GM12878 (cell line): ENCODE measurements around the gene TMSB4X. TPM values are rescaled to one million over a fixed set of nuclear protein-coding genes. Genes with fewer than 3 reads are reported as not detected.

Source experiments
- ATAC-seq: fragments of 200-7000 bp; cut with Tn5 transposase; 3 replicates; pipeline ENCODE4 v1.9.1; 2020; ENCODE audit warnings: mild to moderate bottlenecking, moderate library complexity
- BruUV-seq: library from RNA; stranded (reverse); fragments of 400-500 nt; replicated peaks from 2 replicates; lab custom pipeline; 2021; lab: Mats Ljungman, UMichigan
- CTCF ChIA-PET: fragments of 300-600 bp; sonication (Branson Sonifier 250); formaldehyde crosslinking; extraction: SDS; loops from one replicate; lab custom pipeline; 2021; ENCODE audit warnings: inconsistent platforms; lab: Yijun Ruan, JAX
- POLR2A ChIA-PET: fragments of 350-600 bp; formaldehyde crosslinking; extraction: SDS; loops from one replicate; lab custom pipeline; 2021; ENCODE audit warnings: inconsistent platforms; lab: Charles Lee
- RAD21 ChIA-PET: fragments of 300-600 bp; sonication (Branson Sonifier 250); formaldehyde crosslinking; loops from one replicate; lab custom pipeline; 2023; ENCODE audit warnings: antibody characterized with exemption; ENCODE audit not compliant: unreplicated experiment; lab: Charles Lee
- SMC1A ChIA-PET: fragments of 300-600 bp; sonication (Branson Sonifier 250); formaldehyde crosslinking; loops from one replicate; lab custom pipeline; 2023; ENCODE audit not compliant: unreplicated experiment, uncharacterized antibody; lab: Charles Lee
- DNase-seq: peaks from one replicate; pipeline ENCODE4 v3.0.0-alpha.2; 2011; ENCODE audit warnings: low read depth, low spot score
- FAIRE-seq: peaks from 3 replicates; lab custom pipeline; 2011; peaks lifted over from hg19 to GRCh38; lab: Jason Lieb, UNC
- H2AFZ ChIP-seq: 2 replicates; pipeline ENCODE4 v1.6.0; 2011; ENCODE audit warnings: low read depth, low read length, control low read depth; ENCODE audit not compliant: control insufficient read depth
- H3K27ac ChIP-seq: 2 replicates; pipeline ENCODE4 v1.5.1; 2011; ENCODE audit warnings: control low read depth; ENCODE audit not compliant: control insufficient read depth, insufficient read depth
- H3K27me3 ChIP-seq, 2 experiments: replicated peaks in 1 of 2; 2 replicates each; pipeline versions ENCODE4 v1.6.0 to v1.6.1; 2011; ENCODE audit warnings: low read length in 1 of 2; ENCODE audit not compliant: control insufficient read depth in 2 of 2, insufficient read depth in 2 of 2
- H3K36me3 ChIP-seq, 2 experiments: 2 replicates each; pipeline ENCODE4 v1.5.1; 2011; ENCODE audit warnings: low read length in 1 of 2; ENCODE audit not compliant: control insufficient read depth in 2 of 2, insufficient read depth in 2 of 2
- H3K4me1 ChIP-seq: 2 replicates; pipeline ENCODE4 v1.6.1; 2011; ENCODE audit warnings: mild to moderate bottlenecking, low read length, moderate library complexity, mixed read lengths; ENCODE audit not compliant: control insufficient read depth, insufficient read depth
- H3K4me2 ChIP-seq: 2 replicates; pipeline ENCODE4 v1.6.0; 2011; ENCODE audit warnings: control low read depth; ENCODE audit not compliant: control insufficient read depth, insufficient read depth
- H3K4me3 ChIP-seq: fragments of 200-600 bp; sonication (generic); 2 replicates; pipeline ENCODE4 v1.5.1; 2016
- H3K79me2 ChIP-seq: 2 replicates; pipeline ENCODE4 v1.6.0; 2011; ENCODE audit warnings: low read length; ENCODE audit not compliant: control insufficient read depth, insufficient read depth
- H3K9ac ChIP-seq: 2 replicates; pipeline ENCODE4 v1.8.0; 2011; ENCODE audit warnings: low read length, control low read depth, mixed read lengths; ENCODE audit not compliant: control insufficient read depth, insufficient read depth
- H3K9me3 ChIP-seq: replicated peaks from 3 replicates; pipeline ENCODE4 v1.5.1; 2011; ENCODE audit warnings: mild to moderate bottlenecking, low read length; ENCODE audit not compliant: control insufficient read depth, insufficient read depth
- H4K20me1 ChIP-seq: 2 replicates; pipeline ENCODE4 v1.6.0; 2011; ENCODE audit not compliant: control insufficient read depth, insufficient read depth
- BCL11A ChIP-seq: IDR thresholded peaks from 2 replicates; pipeline ENCODE4 v1.6.1; 2011; ENCODE audit warnings: low read depth, low read length
- CBX3 ChIP-seq: fragments of 200-600 bp; sonication (generic); IDR thresholded peaks from 2 replicates; pipeline ENCODE4 v1.6.1; 2016; ENCODE audit warnings: low read depth, borderline replicate concordance
- EGR1 ChIP-seq, 2 experiments: IDR thresholded peaks; 1 replicate in 1 of 2; 2 replicates in 1 of 2; pipeline ENCODE4 v1.6.1; 2011 to 2012; ENCODE audit warnings: low read depth in 2 of 2, low read length in 2 of 2, borderline replicate concordance in 1 of 2, mild to moderate bottlenecking in 1 of 2, moderate library complexity in 1 of 2
- GATAD2B ChIP-seq: fragments of 450-650 bp; conservative IDR thresholded peaks from 2 replicates; pipeline ENCODE4 v1.6.1; 2017; ENCODE audit warnings: low read depth, mild to moderate bottlenecking, moderate library complexity
- IKZF2 ChIP-seq, 2 experiments: fragments of 450-650 bp; IDR thresholded peaks; 2 replicates each; pipeline ENCODE4 v1.6.1; 2017; ENCODE audit warnings: mild to moderate bottlenecking in 2 of 2, moderate library complexity in 2 of 2
- MTA2 ChIP-seq: fragments of 450-650 bp; IDR thresholded peaks from 2 replicates; pipeline ENCODE4 v1.6.1; 2016; ENCODE audit warnings: low read depth, mild to moderate bottlenecking, moderate library complexity
- NR2C1 ChIP-seq: fragments of 450-650 bp; IDR thresholded peaks from 2 replicates; pipeline ENCODE4 v1.6.1; 2017; ENCODE audit warnings: antibody characterized with exemption, mild to moderate bottlenecking, moderate library complexity
- POU2F2 ChIP-seq: IDR thresholded peaks from 3 replicates; pipeline ENCODE4 v1.6.1; 2011; ENCODE audit warnings: low read depth, mild to moderate bottlenecking, low read length, borderline replicate concordance
- RAD21 ChIP-seq: IDR thresholded peaks from 2 replicates; pipeline ENCODE4 v1.6.1; 2011; ENCODE audit warnings: mild to moderate bottlenecking, low read depth, low read length, moderate library complexity; ENCODE audit not compliant: insufficient read depth
- RBBP5 ChIP-seq: fragments of 200-600 bp; sonication (generic); conservative IDR thresholded peaks from 2 replicates; pipeline ENCODE4 v1.6.1; 2016
- SREBF1 ChIP-seq: IDR thresholded peaks from 2 replicates; pipeline ENCODE4 v1.6.1; 2012; ENCODE audit warnings: mild to moderate bottlenecking, low read length
- TBL1XR1 ChIP-seq: IDR thresholded peaks from 2 replicates; pipeline ENCODE4 v1.6.1; 2012; ENCODE audit warnings: low read depth, low read length, improper control_type of control experiment
- TCF3 ChIP-seq: IDR thresholded peaks from 2 replicates; pipeline ENCODE4 v1.6.1; 2012; ENCODE audit warnings: low read depth, mild to moderate bottlenecking, low read length, borderline replicate concordance; ENCODE audit not compliant: insufficient read depth
- TCF7 ChIP-seq: IDR thresholded peaks from 2 replicates; pipeline ENCODE4 v1.6.1; 2014; ENCODE audit warnings: antibody characterized with exemption, borderline replicate concordance
- ZSCAN29 ChIP-seq: fragments of 450-650 bp; IDR thresholded peaks from 2 replicates; pipeline ENCODE4 v1.6.1; 2017; ENCODE audit warnings: mild to moderate bottlenecking, moderate library complexity
- WGBS: methylation state at CpG from one replicate; pipeline ENCODE4 v1.1.6; 2016; ENCODE audit warnings: low lambda C conversion rate; ENCODE audit not compliant: insufficient replicate concordance, insufficient coverage; ENCODE audit errors: missing lambda C conversion rate; 5-methylcytosine and 5-hydroxymethylcytosine counted together
- in situ Hi-C: fragments of 300-500 bp; cut with MboI; formaldehyde crosslinking; loops from 9 replicates; pipeline ENCODE4 v1.14.3; 2018; ENCODE audit warnings: mixed read lengths
- intact Hi-C: fragments of 100-400 bp; cut with micrococcal nuclease; formaldehyde crosslinking; loops from one replicate; pipeline ENCODE4 v1.14.2; 2022; ENCODE audit not compliant: unreplicated experiment
- polyA plus RNA-seq, 11 experiments: library from polyadenylated mRNA; depleted of rRNA in 4 of 11; unstranded in 6 of 11; stranded (reverse) in 5 of 11; fragments of >200 nt; fragmentation: Nextera tagmentation in 4 of 11; fragmentation: Illumina TruSeq in 1 of 11; extraction: Ambion mirVana in 4 of 11; extraction: Trizol in 1 of 11; gene quantifications; 1 replicate in 1 of 11; 2 replicates in 10 of 11; pipeline versions ENCODE4 v1.2.1 to v1.2.3, GENCODE V29; 2011 to 2016; ENCODE audit warnings: inconsistent platforms in 2 of 11, missing spikeins in 2 of 11, low read depth in 1 of 11
- total RNA-seq, 4 experiments: library from RNA; depleted of rRNA in 3 of 4; stranded (reverse); fragments of >200 nt in 3 of 4; fragmentation: Illumina TruSeq in 1 of 4; extraction: Trizol in 1 of 4; gene quantifications; 2 replicates each; pipeline versions ENCODE4 v1.2.1 to v1.2.3, GENCODE V29; 2013 to 2021
- TF ChIP-seq, protein P1 (sequence below): fragments of 450-650 bp; formaldehyde crosslinking; IDR thresholded peaks from 2 replicates; pipeline ENCODE4 v1.4.0; 2022; ENCODE audit warnings: mild to moderate bottlenecking, moderate library complexity
- TF ChIP-seq, protein P2 (sequence below): fragments of 450-650 bp; IDR thresholded peaks from 2 replicates; pipeline ENCODE4 v1.6.1; 2017; ENCODE audit warnings: mild to moderate bottlenecking, moderate library complexity

TMSB4X gene
- total and polyA plus RNA-seq, 10 of the 15 experiments (the other 5 are each of a cell fraction or from before 2014, with no cell fraction given), result 13,924 to 37,234 (median 23,705) TPM

DNA sequence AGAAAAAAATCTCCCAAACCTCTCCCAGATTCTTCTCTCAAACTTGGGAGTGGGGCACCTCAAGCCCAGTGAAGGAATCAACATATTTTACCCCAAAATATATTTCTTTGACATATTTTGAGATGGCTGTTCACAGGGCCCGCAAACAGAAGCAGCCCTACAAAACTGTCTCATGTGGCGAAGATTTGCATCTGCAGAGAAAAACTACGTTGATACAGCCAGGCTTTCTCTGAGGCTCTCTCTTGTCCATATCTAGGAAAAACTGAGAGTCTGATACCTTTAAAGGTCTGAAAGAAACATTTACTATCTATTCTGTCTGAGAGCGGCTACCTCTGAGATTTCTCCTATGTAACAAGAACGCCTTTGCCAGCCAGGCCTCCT, 23.3 kb upstream of the TMSB4X start (continued):
- TF ChIP-seq GATAD2B (no peak), RAD21 (no peak)

DNA sequence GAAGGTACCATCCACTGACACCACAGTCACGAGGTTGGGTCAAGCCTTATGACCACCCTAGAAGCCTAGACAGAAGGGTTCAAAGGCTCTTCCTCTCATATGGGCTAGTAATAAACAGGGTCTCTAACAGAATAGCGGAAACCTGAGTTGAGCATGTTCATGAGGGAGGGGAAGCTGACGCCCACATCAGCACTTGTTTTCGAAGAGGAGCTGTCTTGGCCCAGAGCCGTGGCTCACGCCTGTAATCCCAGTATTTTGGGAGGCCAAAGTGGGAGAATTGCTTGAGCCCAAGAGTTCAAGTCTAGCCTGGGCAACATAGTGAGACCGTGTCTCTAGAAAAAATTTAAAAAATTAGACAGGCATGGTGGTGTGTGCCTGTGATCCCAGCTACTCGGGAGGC, 21.5 kb upstream of the TMSB4X start:
- in situ Hi-C loops (loop anchor here (5.0 to 25.0 kb wide), 4 partner anchors 134 to 1071 kb away; partner anchors contain the start of genes GEMIN8 and TCEANC), intact Hi-C loops (loop anchor here (10.0 kb wide), 1 partner anchor 741 kb away; no protein-coding TSS in a partner anchor)
- RAD21 ChIA-PET, result interaction anchor here (0.9 to 15.5 kb wide), 5 partner anchors 21 to 135 kb away, joined by 3 to 549 read pairs (median 3); no protein-coding TSS in a partner anchor
- Histone ChIP-seq H3K4me2 (no peak overlapping the region), H2AFZ (no peak overlapping the region), H3K4me3 (no peak overlapping the region), H3K4me1 (peaks cover 60% of the 10 kb centered on the region), H3K27ac (no peak overlapping the region), H3K79me2 (peaks cover 42% of the 10 kb centered on the region), H4K20me1 (no peaks in the 10 kb centered on the region), H3K36me3 (no peaks in the 10 kb centered on the region), H3K9me3 (no peaks in the 10 kb centered on the region), H3K9ac (no peak overlapping the region), H3K27me3 (no peaks in the 10 kb centered on the region)
- BruUV-seq, result no TSS peak
- CTCF ChIA-PET, result interaction anchor here (1.5 to 6.4 kb wide), 2 partner anchors 15 to 138 kb away, joined by 6 to 37 read pairs; no protein-coding TSS in a partner anchor
- WGBS, result 92% methylated on average over 8 of the region's 8 CpGs
- no peak for ATAC-seq
- SMC1A ChIA-PET, result interaction anchor here (1.1 to 18.8 kb wide), 4 partner anchors 21 to 301 kb away, joined by 3 to 632 read pairs (median 380); partner anchors contain the start of gene TMSB4X
- no peak for DNase-seq
- POLR2A ChIA-PET, result interaction anchor here (0.6 to 7.2 kb wide), 7 partner anchors 22 to 133 kb away, joined by 3 to 63 read pairs (median 4); no protein-coding TSS in a partner anchor
- FAIRE-seq, result no peak
- TF ChIP-seq RBBP5, result no peak
- TF ChIP-seq NR2C1, result no peak
- TF ChIP-seq TCF3, result no peak
- TF ChIP-seq, protein P1, sequence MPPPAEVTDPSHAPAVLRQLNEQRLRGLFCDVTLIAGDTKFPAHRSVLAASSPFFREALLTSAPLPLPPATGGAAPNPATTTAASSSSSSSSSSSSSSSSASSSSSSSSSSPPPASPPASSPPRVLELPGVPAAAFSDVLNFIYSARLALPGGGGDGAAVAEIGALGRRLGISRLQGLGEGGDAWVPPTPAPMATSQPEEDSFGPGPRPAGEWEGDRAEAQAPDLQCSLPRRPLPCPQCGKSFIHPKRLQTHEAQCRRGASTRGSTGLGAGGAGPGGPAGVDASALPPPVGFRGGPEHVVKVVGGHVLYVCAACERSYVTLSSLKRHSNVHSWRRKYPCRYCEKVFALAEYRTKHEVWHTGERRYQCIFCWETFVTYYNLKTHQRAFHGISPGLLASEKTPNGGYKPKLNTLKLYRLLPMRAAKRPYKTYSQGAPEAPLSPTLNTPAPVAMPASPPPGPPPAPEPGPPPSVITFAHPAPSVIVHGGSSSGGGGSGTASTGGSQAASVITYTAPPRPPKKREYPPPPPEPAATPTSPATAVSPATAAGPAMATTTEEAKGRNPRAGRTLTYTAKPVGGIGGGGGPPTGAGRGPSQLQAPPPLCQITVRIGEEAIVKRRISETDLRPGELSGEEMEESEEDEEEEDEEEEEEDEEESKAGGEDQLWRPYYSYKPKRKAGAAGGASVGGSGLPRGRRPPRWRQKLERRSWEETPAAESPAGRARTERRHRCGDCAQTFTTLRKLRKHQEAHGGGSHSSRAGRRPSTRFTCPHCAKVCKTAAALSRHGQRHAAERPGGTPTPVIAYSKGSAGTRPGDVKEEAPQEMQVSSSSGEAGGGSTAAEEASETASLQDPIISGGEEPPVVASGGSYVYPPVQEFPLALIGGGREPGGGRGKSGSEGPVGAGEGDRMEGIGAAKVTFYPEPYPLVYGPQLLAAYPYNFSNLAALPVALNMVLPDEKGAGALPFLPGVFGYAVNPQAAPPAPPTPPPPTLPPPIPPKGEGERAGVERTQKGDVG (CRISPR knock-in tag), result no peak
- no peak for TF ChIP-seq MTA2
- no peak for TF ChIP-seq ZSCAN29
- TF ChIP-seq EGR1 (IDR thresholded peaks at IDR 0.05; ENCODE audit: borderline replicate concordance in 1 of 2, low read depth in 2 of 2, low read length in 2 of 2), result no peak
- TF ChIP-seq IKZF2 (IDR thresholded peaks at IDR 0.05), result no peak
- TF ChIP-seq, protein P2, sequence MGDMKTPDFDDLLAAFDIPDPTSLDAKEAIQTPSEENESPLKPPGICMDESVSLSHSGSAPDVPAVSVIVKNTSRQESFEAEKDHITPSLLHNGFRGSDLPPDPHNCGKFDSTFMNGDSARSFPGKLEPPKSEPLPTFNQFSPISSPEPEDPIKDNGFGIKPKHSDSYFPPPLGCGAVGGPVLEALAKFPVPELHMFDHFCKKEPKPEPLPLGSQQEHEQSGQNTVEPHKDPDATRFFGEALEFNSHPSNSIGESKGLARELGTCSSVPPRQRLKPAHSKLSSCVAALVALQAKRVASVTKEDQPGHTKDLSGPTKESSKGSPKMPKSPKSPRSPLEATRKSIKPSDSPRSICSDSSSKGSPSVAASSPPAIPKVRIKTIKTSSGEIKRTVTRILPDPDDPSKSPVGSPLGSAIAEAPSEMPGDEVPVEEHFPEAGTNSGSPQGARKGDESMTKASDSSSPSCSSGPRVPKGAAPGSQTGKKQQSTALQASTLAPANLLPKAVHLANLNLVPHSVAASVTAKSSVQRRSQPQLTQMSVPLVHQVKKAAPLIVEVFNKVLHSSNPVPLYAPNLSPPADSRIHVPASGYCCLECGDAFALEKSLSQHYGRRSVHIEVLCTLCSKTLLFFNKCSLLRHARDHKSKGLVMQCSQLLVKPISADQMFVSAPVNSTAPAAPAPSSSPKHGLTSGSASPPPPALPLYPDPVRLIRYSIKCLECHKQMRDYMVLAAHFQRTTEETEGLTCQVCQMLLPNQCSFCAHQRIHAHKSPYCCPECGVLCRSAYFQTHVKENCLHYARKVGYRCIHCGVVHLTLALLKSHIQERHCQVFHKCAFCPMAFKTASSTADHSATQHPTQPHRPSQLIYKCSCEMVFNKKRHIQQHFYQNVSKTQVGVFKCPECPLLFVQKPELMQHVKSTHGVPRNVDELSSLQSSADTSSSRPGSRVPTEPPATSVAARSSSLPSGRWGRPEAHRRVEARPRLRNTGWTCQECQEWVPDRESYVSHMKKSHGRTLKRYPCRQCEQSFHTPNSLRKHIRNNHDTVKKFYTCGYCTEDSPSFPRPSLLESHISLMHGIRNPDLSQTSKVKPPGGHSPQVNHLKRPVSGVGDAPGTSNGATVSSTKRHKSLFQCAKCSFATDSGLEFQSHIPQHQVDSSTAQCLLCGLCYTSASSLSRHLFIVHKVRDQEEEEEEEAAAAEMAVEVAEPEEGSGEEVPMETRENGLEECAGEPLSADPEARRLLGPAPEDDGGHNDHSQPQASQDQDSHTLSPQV, result no peak
- TF ChIP-seq SREBF1, result no peak
- no peak for TF ChIP-seq POU2F2
- no peak for TF ChIP-seq TCF7
- TF ChIP-seq TBL1XR1, result no peak
- no peak for TF ChIP-seq BCL11A
- TF ChIP-seq CBX3, result no peak
